Activated CD8-positive, alpha-beta memory T cell treated with anti-CD3 and anti-CD28 coated beads for 1 hour (primary cell): ENCODE data around the gene COX6B2.

Experiments
- DNase-seq, 2 donors: peaks; one replicate each; pipeline ENCODE4 v3.0.0-alpha.2; 2020; ENCODE audit warnings: low read depth in 1 of 2; ENCODE audit errors: extremely low read depth in 1 of 2

COX6B2 gene

GRCh38 chr19:55383279-55384130 is 29.0 kb upstream of the COX6B2 start:
- DNase-seq, result no peak

GRCh38 chr19:55382522-55383054 is 28.1 kb upstream of the COX6B2 start:
- DNase-seq, result no peak

GRCh38 chr19:55382013-55382412 is 27.5 kb upstream of the COX6B2 start:
- DNase-seq, result no peak

GRCh38 chr19:55379174-55379573 is 24.7 kb upstream of the COX6B2 start:
- DNase-seq, result no peak

- DNase-seq, result no peak
Measured at GRCh38 chr19:55377356-55378131, 23.0 kb upstream of the COX6B2 start.

GRCh38 chr19:55376241-55376933 is 21.9 kb upstream of the COX6B2 start, which contains the start of gene TMEM190:
Gene TMEM190 (plus strand): TSS chr19:55376826. CDS start chr19:55376854, 28 bp downstream.
- no peak for DNase-seq

GRCh38 chr19:55373993-55374757 is 19.7 kb upstream of the COX6B2 start:
- DNase-seq, result no peak

GRCh38 chr19:55373306-55373992 is 18.9 kb upstream of the COX6B2 start:
- no peak for DNase-seq

- no peak for DNase-seq
Measured at GRCh38 chr19:55372316-55373081, 18.0 kb upstream of the COX6B2 start.

GRCh38 chr19:55370305-55370988 is 15.9 kb upstream of the COX6B2 start, which contains the start of gene IL11:
Gene IL11 (minus strand): TSS chr19:55370463. CDS start chr19:55370310, 153 bp downstream.
- DNase-seq, result no peak

GRCh38 chr19:55369653-55370304 is 15.3 kb upstream of the COX6B2 start:
- no peak for DNase-seq

GRCh38 chr19:55368701-55369563 is 14.4 kb upstream of the COX6B2 start:
- DNase-seq, result no peak

- no peak for DNase-seq
Measured at GRCh38 chr19:55368106-55368505, 13.6 kb upstream of the COX6B2 start.

GRCh38 chr19:55366790-55367189 is 12.3 kb upstream of the COX6B2 start:
- no peak for DNase-seq

- DNase-seq, result no peak
Measured at GRCh38 chr19:55365964-55366363, 11.4 kb upstream of the COX6B2 start.

GRCh38 chr19:55365245-55365644 is 10.7 kb upstream of the COX6B2 start:
- no peak for DNase-seq
